ENCODE data around the gene SETD2. TPM values are rescaled to one million over a fixed set of nuclear protein-coding genes. Genes with fewer than 3 reads are reported as not detected.

The SETD2 gene
- total RNA-seq, 1 experiment from 2014 or later: 28.8 TPM

GRCh38 chr3:47065681-47066080, 98.2 kb downstream of the SETD2 start:
- no peak overlapping the region for H3K27ac ChIP-seq (ENCODE audit: low read depth, low read length, poor library complexity, severe bottlenecking)
- no peaks in the 10 kb centered on the region for H3K9me3 ChIP-seq (ENCODE audit: low read depth, low read length, poor library complexity, severe bottlenecking)
- TF ChIP-seq CTCF (conservative IDR thresholded peaks at IDR 0.05; ENCODE audit: low read depth, low read length) (no peak), EZH2 (IDR thresholded peaks at IDR 0.05; ENCODE audit: borderline replicate concordance, low read depth, low read length, poor library complexity, severe bottlenecking) (no peak)
- H3K36me3 ChIP-seq (ENCODE audit: insufficient read depth, low read length, poor library complexity, severe bottlenecking): no peaks in the 10 kb centered on the region
- H3K4me3 ChIP-seq (ENCODE audit: low read depth, low read length, poor library complexity, severe bottlenecking): no peak overlapping the region
- no TSS peak for BruUV-seq (replicated peaks)
- POLR2A ChIA-PET (ENCODE audit: low non-redundant PET): no interaction called here
- no peaks in the 10 kb centered on the region for H3K27me3 ChIP-seq (replicated peaks; ENCODE audit: insufficient read depth, low read depth, low read length, poor library complexity)
- no peak for DNase-seq (ENCODE audit: low spot score)
- CTCF ChIA-PET: no interaction called here
- no peaks in the 10 kb centered on the region for H3K4me1 ChIP-seq (ENCODE audit: insufficient read depth, low read length, poor library complexity, severe bottlenecking)
- intact Hi-C loops (cut with micrococcal nuclease; ENCODE audit: unreplicated experiment): no loop called here

GRCh38 chr3:47065058-47065457, 98.9 kb downstream of the SETD2 start:
- no peaks in the 10 kb centered on the region for H3K27me3 ChIP-seq (replicated peaks; ENCODE audit: insufficient read depth, low read depth, low read length, poor library complexity)
- ChIA-PET POLR2A (ENCODE audit: low non-redundant PET) (no interaction called here), CTCF (no interaction called here)
- intact Hi-C loops (cut with micrococcal nuclease; ENCODE audit: unreplicated experiment): no loop called here
- no peaks in the 10 kb centered on the region for H3K36me3 ChIP-seq (ENCODE audit: insufficient read depth, low read length, poor library complexity, severe bottlenecking)
- DNase-seq (ENCODE audit: low spot score): no peak
- H3K4me1 ChIP-seq (ENCODE audit: insufficient read depth, low read length, poor library complexity, severe bottlenecking): no peaks in the 10 kb centered on the region
- TF ChIP-seq CTCF (conservative IDR thresholded peaks at IDR 0.05; ENCODE audit: low read depth, low read length) (no peak), EZH2 (IDR thresholded peaks at IDR 0.05; ENCODE audit: borderline replicate concordance, low read depth, low read length, poor library complexity, severe bottlenecking) (no peak)
- BruUV-seq (replicated peaks): no TSS peak
- H3K9me3 ChIP-seq (ENCODE audit: low read depth, low read length, poor library complexity, severe bottlenecking): no peaks in the 10 kb centered on the region
- no peak overlapping the region for H3K27ac ChIP-seq (ENCODE audit: low read depth, low read length, poor library complexity, severe bottlenecking)
- H3K4me3 ChIP-seq (ENCODE audit: low read depth, low read length, poor library complexity, severe bottlenecking): no peak overlapping the region

GRCh38 chr3:47057212-47057671, 106.7 kb downstream of the SETD2 start:
- TF ChIP-seq CTCF (conservative IDR thresholded peaks at IDR 0.05; ENCODE audit: low read depth, low read length) (no peak), EZH2 (IDR thresholded peaks at IDR 0.05; ENCODE audit: borderline replicate concordance, low read depth, low read length, poor library complexity, severe bottlenecking) (no peak)
- DNase-seq (ENCODE audit: low spot score): no peak
- no TSS peak for BruUV-seq (replicated peaks)
- H3K4me3 ChIP-seq (ENCODE audit: low read depth, low read length, poor library complexity, severe bottlenecking): no peak overlapping the region
- CTCF ChIA-PET: no interaction called here
- no peaks in the 10 kb centered on the region for H3K9me3 ChIP-seq (ENCODE audit: low read depth, low read length, poor library complexity, severe bottlenecking)
- no peaks in the 10 kb centered on the region for H3K27me3 ChIP-seq (replicated peaks; ENCODE audit: insufficient read depth, low read depth, low read length, poor library complexity)
- H3K4me1 ChIP-seq (ENCODE audit: insufficient read depth, low read length, poor library complexity, severe bottlenecking): no peaks in the 10 kb centered on the region
- no peaks in the 10 kb centered on the region for H3K36me3 ChIP-seq (ENCODE audit: insufficient read depth, low read length, poor library complexity, severe bottlenecking)
- POLR2A ChIA-PET (ENCODE audit: low non-redundant PET): no interaction called here
- intact Hi-C loops (cut with micrococcal nuclease; ENCODE audit: unreplicated experiment): no loop called here
- no peak overlapping the region for H3K27ac ChIP-seq (ENCODE audit: low read depth, low read length, poor library complexity, severe bottlenecking)

Data from A673 (cell line).